A673 (cell line): ENCODE data around the gene PSMB10.
"Not testable (repeated sequence)": the region's sequence is repeated elsewhere in the genome, so short reads cannot be mapped to it uniquely, and the experiment has no call there.

Experiments
- CTCF ChIP-seq: fragments of 300-800, 200-600 bp; sonication (generic); conservative IDR thresholded peaks from 2 replicates; pipeline ENCODE4 v1.5.1; 2017; ENCODE audit warnings: low read depth, mild to moderate bottlenecking, antibody characterized with exemption, low read length, moderate library complexity, mixed read lengths
- EZH2 ChIP-seq: fragments of 200-600 bp; sonication (generic); IDR thresholded peaks from 2 replicates; pipeline ENCODE4 v1.6.1; 2017; ENCODE audit warnings: borderline replicate concordance, low read depth, mild to moderate bottlenecking, mixed read lengths, antibody characterized with exemption, low read length; ENCODE audit not compliant: poor library complexity, severe bottlenecking

GRCh38 chr16:67915496-67915769 is 21.2 kb downstream of the PSMB10 start:
- not testable (repeated sequence) for TF ChIP-seq CTCF, EZH2
